GM12878 (cell line): ENCODE results near the gene C11orf58. TPM values are rescaled to one million over a fixed set of nuclear protein-coding genes. Genes with fewer than 3 reads are reported as not detected.

Experiments used
- ATAC-seq: fragments of 200-7000 bp; cut with Tn5 transposase; 3 replicates; pipeline ENCODE4 v1.9.1; 2020; ENCODE audit warnings: mild to moderate bottlenecking, moderate library complexity
- BruUV-seq: library from RNA; stranded (reverse); fragments of 400-500 nt; replicated peaks from 2 replicates; lab custom pipeline; 2021; lab: Mats Ljungman, UMichigan
- CTCF ChIA-PET: fragments of 300-600 bp; sonication (Branson Sonifier 250); formaldehyde crosslinking; extraction: SDS; loops from one replicate; lab custom pipeline; 2021; ENCODE audit warnings: inconsistent platforms; lab: Yijun Ruan, JAX
- POLR2A ChIA-PET: fragments of 350-600 bp; formaldehyde crosslinking; extraction: SDS; loops from one replicate; lab custom pipeline; 2021; ENCODE audit warnings: inconsistent platforms; lab: Charles Lee
- RAD21 ChIA-PET: fragments of 300-600 bp; sonication (Branson Sonifier 250); formaldehyde crosslinking; loops from one replicate; lab custom pipeline; 2023; ENCODE audit warnings: antibody characterized with exemption; ENCODE audit not compliant: unreplicated experiment; lab: Charles Lee
- SMC1A ChIA-PET: fragments of 300-600 bp; sonication (Branson Sonifier 250); formaldehyde crosslinking; loops from one replicate; lab custom pipeline; 2023; ENCODE audit not compliant: unreplicated experiment, uncharacterized antibody; lab: Charles Lee
- DNase-seq: peaks from one replicate; pipeline ENCODE4 v3.0.0-alpha.2; 2011; ENCODE audit warnings: low read depth, low spot score
- FAIRE-seq: peaks from 3 replicates; lab custom pipeline; 2011; peaks lifted over from hg19 to GRCh38; lab: Jason Lieb, UNC
- H2AFZ ChIP-seq: 2 replicates; pipeline ENCODE4 v1.6.0; 2011; ENCODE audit warnings: low read depth, low read length, control low read depth; ENCODE audit not compliant: control insufficient read depth
- H3K27ac ChIP-seq: 2 replicates; pipeline ENCODE4 v1.5.1; 2011; ENCODE audit warnings: control low read depth; ENCODE audit not compliant: control insufficient read depth, insufficient read depth
- H3K27me3 ChIP-seq, 2 experiments: replicated peaks in 1 of 2; 2 replicates each; pipeline versions ENCODE4 v1.6.0 to v1.6.1; 2011; ENCODE audit warnings: low read length in 1 of 2; ENCODE audit not compliant: control insufficient read depth in 2 of 2, insufficient read depth in 2 of 2
- H3K36me3 ChIP-seq, 2 experiments: 2 replicates each; pipeline ENCODE4 v1.5.1; 2011; ENCODE audit warnings: low read length in 1 of 2; ENCODE audit not compliant: control insufficient read depth in 2 of 2, insufficient read depth in 2 of 2
- H3K4me1 ChIP-seq: 2 replicates; pipeline ENCODE4 v1.6.1; 2011; ENCODE audit warnings: mild to moderate bottlenecking, low read length, moderate library complexity, mixed read lengths; ENCODE audit not compliant: control insufficient read depth, insufficient read depth
- H3K4me2 ChIP-seq: 2 replicates; pipeline ENCODE4 v1.6.0; 2011; ENCODE audit warnings: control low read depth; ENCODE audit not compliant: control insufficient read depth, insufficient read depth
- H3K4me3 ChIP-seq: fragments of 200-600 bp; sonication (generic); 2 replicates; pipeline ENCODE4 v1.5.1; 2016
- H3K79me2 ChIP-seq: 2 replicates; pipeline ENCODE4 v1.6.0; 2011; ENCODE audit warnings: low read length; ENCODE audit not compliant: control insufficient read depth, insufficient read depth
- H3K9ac ChIP-seq: 2 replicates; pipeline ENCODE4 v1.8.0; 2011; ENCODE audit warnings: low read length, control low read depth, mixed read lengths; ENCODE audit not compliant: control insufficient read depth, insufficient read depth
- H3K9me3 ChIP-seq: replicated peaks from 3 replicates; pipeline ENCODE4 v1.5.1; 2011; ENCODE audit warnings: mild to moderate bottlenecking, low read length; ENCODE audit not compliant: control insufficient read depth, insufficient read depth
- H4K20me1 ChIP-seq: 2 replicates; pipeline ENCODE4 v1.6.0; 2011; ENCODE audit not compliant: control insufficient read depth, insufficient read depth
- BRCA1 ChIP-seq: IDR thresholded peaks from 2 replicates; pipeline ENCODE4 v1.6.1; 2011; ENCODE audit warnings: low read depth, low read length, improper control_type of control experiment
- CBX5 ChIP-seq: sonication (generic); IDR thresholded peaks from 2 replicates; pipeline ENCODE4 v1.6.1; 2016; ENCODE audit warnings: low read depth, moderate library complexity, mild to moderate bottlenecking, inconsistent platforms
- CHD1 ChIP-seq: IDR thresholded peaks from 2 replicates; pipeline ENCODE4 v1.6.1; 2012; ENCODE audit warnings: low read depth, low read length, improper control_type of control experiment
- CREB1 ChIP-seq: IDR thresholded peaks from 2 replicates; pipeline ENCODE4 v1.6.1; 2012; ENCODE audit warnings: low read depth, mild to moderate bottlenecking, inconsistent platforms
- EED ChIP-seq: sonication (generic); IDR thresholded peaks from 2 replicates; pipeline ENCODE4 v1.6.1; 2016; ENCODE audit warnings: antibody characterized with exemption, low read depth
- FOXK2 ChIP-seq: fragments of 450-650 bp; IDR thresholded peaks from 2 replicates; pipeline ENCODE4 v1.6.1; 2017; ENCODE audit warnings: mild to moderate bottlenecking, moderate library complexity
- GATAD2B ChIP-seq: fragments of 450-650 bp; conservative IDR thresholded peaks from 2 replicates; pipeline ENCODE4 v1.6.1; 2017; ENCODE audit warnings: low read depth, mild to moderate bottlenecking, moderate library complexity
- IKZF1 ChIP-seq: fragments of 450-650 bp; conservative IDR thresholded peaks from 2 replicates; pipeline ENCODE4 v1.6.1; 2017; ENCODE audit warnings: antibody characterized with exemption, mild to moderate bottlenecking
- JUNB ChIP-seq: IDR thresholded peaks from 2 replicates; pipeline ENCODE4 v1.6.1; 2016; ENCODE audit warnings: antibody characterized with exemption, mild to moderate bottlenecking
- MEF2A ChIP-seq: IDR thresholded peaks from 2 replicates; pipeline ENCODE4 v1.6.1; 2011; ENCODE audit warnings: low read depth, mild to moderate bottlenecking, low read length, moderate library complexity; ENCODE audit not compliant: insufficient read depth
- MTA2 ChIP-seq: fragments of 450-650 bp; IDR thresholded peaks from 2 replicates; pipeline ENCODE4 v1.6.1; 2016; ENCODE audit warnings: low read depth, mild to moderate bottlenecking, moderate library complexity
- NFXL1 ChIP-seq: fragments of 450-650 bp; IDR thresholded peaks from 2 replicates; pipeline ENCODE4 v1.6.1; 2017; ENCODE audit warnings: antibody characterized with exemption, mild to moderate bottlenecking, borderline replicate concordance
- ZZZ3 ChIP-seq: IDR thresholded peaks from 2 replicates; pipeline ENCODE4 v1.6.1; 2011; ENCODE audit warnings: low read depth; ENCODE audit not compliant: control insufficient read depth, insufficient read length
- WGBS: methylation state at CpG from one replicate; pipeline ENCODE4 v1.1.6; 2016; ENCODE audit warnings: low lambda C conversion rate; ENCODE audit not compliant: insufficient replicate concordance, insufficient coverage; ENCODE audit errors: missing lambda C conversion rate; 5-methylcytosine and 5-hydroxymethylcytosine counted together
- in situ Hi-C: fragments of 300-500 bp; cut with MboI; formaldehyde crosslinking; loops from 9 replicates; pipeline ENCODE4 v1.14.3; 2018; ENCODE audit warnings: mixed read lengths
- intact Hi-C: fragments of 100-400 bp; cut with micrococcal nuclease; formaldehyde crosslinking; loops from one replicate; pipeline ENCODE4 v1.14.2; 2022; ENCODE audit not compliant: unreplicated experiment
- polyA plus RNA-seq, 11 experiments: library from polyadenylated mRNA; depleted of rRNA in 4 of 11; unstranded in 6 of 11; stranded (reverse) in 5 of 11; fragments of >200 nt; fragmentation: Nextera tagmentation in 4 of 11; fragmentation: Illumina TruSeq in 1 of 11; extraction: Ambion mirVana in 4 of 11; extraction: Trizol in 1 of 11; gene quantifications; 1 replicate in 1 of 11; 2 replicates in 10 of 11; pipeline versions ENCODE4 v1.2.1 to v1.2.3, GENCODE V29; 2011 to 2016; ENCODE audit warnings: inconsistent platforms in 2 of 11, missing spikeins in 2 of 11, low read depth in 1 of 11
- total RNA-seq, 4 experiments: library from RNA; depleted of rRNA in 3 of 4; stranded (reverse); fragments of >200 nt in 3 of 4; fragmentation: Illumina TruSeq in 1 of 4; extraction: Trizol in 1 of 4; gene quantifications; 2 replicates each; pipeline versions ENCODE4 v1.2.1 to v1.2.3, GENCODE V29; 2013 to 2021
- TF ChIP-seq, protein P1 (sequence below): IDR thresholded peaks from 2 replicates; pipeline ENCODE4 v1.6.1; 2011; ENCODE audit warnings: mild to moderate bottlenecking, low read depth, low read length, moderate library complexity; ENCODE audit not compliant: insufficient replicate concordance
- TF ChIP-seq, protein P2 (sequence below): IDR thresholded peaks from 2 replicates; pipeline ENCODE4 v1.6.1; 2012; ENCODE audit warnings: low read depth, low read length, improper control_type of control experiment
- TF ChIP-seq, protein P3 (sequence below): fragments of 450-650 bp; IDR thresholded peaks from 2 replicates; pipeline ENCODE4 v1.6.1; 2016; ENCODE audit warnings: mild to moderate bottlenecking
- TF ChIP-seq, protein P4 (sequence below): fragments of 150-350 bp; IDR thresholded peaks from 2 replicates; pipeline ENCODE4 v1.6.1; 2014; ENCODE audit warnings: mild to moderate bottlenecking, low read depth, low read length

Gene C11orf58
- total and polyA plus RNA-seq, 10 of the 15 experiments (the other 5 are each of a cell fraction or from before 2014, with no cell fraction given) = 98.2 to 379 (median 211) TPM

DNA sequence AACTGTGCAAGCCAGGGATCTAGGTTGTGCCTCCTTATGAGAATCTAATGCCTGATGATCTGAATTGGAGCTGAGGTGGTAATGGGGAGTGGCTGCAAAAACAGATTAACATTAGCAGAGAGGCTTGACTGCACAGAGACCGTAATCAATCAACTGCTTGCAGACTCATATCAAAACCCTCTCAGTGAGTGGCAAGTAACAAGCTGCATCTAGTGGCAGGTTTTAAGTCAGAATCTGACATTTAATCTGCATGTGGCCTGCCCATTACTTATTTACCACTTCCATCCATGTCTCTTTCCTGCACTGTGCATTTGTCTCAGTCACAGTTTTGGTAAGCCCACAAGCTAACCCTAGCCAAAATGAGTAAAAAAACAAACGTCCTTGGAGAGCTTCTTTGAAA is 11.2 kb downstream of the C11orf58 start:
- ChIA-PET POLR2A (interaction anchor here (1.5 to 2.9 kb wide), 2 partner anchors 8 to 10 kb away, joined by 4 to 17 read pairs; partner anchors contain the start of gene C11orf58), CTCF (interaction anchor here (1.1 to 3.4 kb wide), 5 partner anchors 10 to 117 kb away, joined by 3 to 12 read pairs (median 5); no protein-coding TSS in a partner anchor), SMC1A (interaction anchor here (1.8 to 2.0 kb wide), 2 partner anchors 10 to 11 kb away, joined by 6 to 8 read pairs; partner anchors contain the start of gene C11orf58), RAD21 (interaction anchor here (1.1 kb wide), 1 partner anchor 10 kb away, joined by 4 read pairs; the partner anchor contains the start of gene C11orf58)
- ATAC-seq (peak; percentile 74), DNase-seq (no peak), FAIRE-seq (no peak)
- intact Hi-C loops = no loop called here
- WGBS = 5% methylated on average over 2 of the region's 2 CpGs
- BruUV-seq = no TSS peak
- Histone ChIP-seq H3K4me2 (no peak overlapping the region), H3K36me3 (peaks cover 6 to 43% of the 10 kb centered on the region in 2 experiments), H3K79me2 (peaks cover 7% of the 10 kb centered on the region), H3K4me3 (no peak overlapping the region), H2AFZ (no peak overlapping the region), H3K9ac (no peak overlapping the region), H3K4me1 (no peaks in the 10 kb centered on the region), H3K9me3 (no peaks in the 10 kb centered on the region), H3K27ac (no peak overlapping the region), H4K20me1 (no peaks in the 10 kb centered on the region), H3K27me3 (no peaks in the 10 kb centered on the region)
- in situ Hi-C loops = no loop called here
- TF ChIP-seq IKZF1 (no peak), ZZZ3 (no peak), EED (no peak), FOXK2 (no peak), NFXL1 (no peak), MEF2A (no peak), BRCA1 (no peak), GATAD2B (no peak), CREB1 (no peak), JUNB (0 out of 2 replicates have a peak, but pooled peaks have one; percentile 17), CHD1 (no peak), CBX5 (no peak), MTA2 (0 out of 2 replicates have a peak, but pooled peaks have one; percentile 21)
- TF ChIP-seq, protein P1, sequence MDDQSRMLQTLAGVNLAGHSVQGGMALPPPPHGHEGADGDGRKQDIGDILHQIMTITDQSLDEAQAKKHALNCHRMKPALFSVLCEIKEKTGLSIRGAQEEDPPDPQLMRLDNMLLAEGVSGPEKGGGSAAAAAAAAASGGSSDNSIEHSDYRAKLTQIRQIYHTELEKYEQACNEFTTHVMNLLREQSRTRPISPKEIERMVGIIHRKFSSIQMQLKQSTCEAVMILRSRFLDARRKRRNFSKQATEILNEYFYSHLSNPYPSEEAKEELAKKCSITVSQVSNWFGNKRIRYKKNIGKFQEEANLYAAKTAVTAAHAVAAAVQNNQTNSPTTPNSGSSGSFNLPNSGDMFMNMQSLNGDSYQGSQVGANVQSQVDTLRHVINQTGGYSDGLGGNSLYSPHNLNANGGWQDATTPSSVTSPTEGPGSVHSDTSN = peak; percentile 60
- TF ChIP-seq, protein P2, sequence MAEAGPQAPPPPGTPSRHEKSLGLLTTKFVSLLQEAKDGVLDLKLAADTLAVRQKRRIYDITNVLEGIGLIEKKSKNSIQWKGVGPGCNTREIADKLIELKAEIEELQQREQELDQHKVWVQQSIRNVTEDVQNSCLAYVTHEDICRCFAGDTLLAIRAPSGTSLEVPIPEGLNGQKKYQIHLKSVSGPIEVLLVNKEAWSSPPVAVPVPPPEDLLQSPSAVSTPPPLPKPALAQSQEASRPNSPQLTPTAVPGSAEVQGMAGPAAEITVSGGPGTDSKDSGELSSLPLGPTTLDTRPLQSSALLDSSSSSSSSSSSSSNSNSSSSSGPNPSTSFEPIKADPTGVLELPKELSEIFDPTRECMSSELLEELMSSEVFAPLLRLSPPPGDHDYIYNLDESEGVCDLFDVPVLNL = no peak
- TF ChIP-seq, protein P3, sequence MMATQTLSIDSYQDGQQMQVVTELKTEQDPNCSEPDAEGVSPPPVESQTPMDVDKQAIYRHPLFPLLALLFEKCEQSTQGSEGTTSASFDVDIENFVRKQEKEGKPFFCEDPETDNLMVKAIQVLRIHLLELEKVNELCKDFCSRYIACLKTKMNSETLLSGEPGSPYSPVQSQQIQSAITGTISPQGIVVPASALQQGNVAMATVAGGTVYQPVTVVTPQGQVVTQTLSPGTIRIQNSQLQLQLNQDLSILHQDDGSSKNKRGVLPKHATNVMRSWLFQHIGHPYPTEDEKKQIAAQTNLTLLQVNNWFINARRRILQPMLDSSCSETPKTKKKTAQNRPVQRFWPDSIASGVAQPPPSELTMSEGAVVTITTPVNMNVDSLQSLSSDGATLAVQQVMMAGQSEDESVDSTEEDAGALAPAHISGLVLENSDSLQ = peak; percentile 84
- TF ChIP-seq, protein P4, sequence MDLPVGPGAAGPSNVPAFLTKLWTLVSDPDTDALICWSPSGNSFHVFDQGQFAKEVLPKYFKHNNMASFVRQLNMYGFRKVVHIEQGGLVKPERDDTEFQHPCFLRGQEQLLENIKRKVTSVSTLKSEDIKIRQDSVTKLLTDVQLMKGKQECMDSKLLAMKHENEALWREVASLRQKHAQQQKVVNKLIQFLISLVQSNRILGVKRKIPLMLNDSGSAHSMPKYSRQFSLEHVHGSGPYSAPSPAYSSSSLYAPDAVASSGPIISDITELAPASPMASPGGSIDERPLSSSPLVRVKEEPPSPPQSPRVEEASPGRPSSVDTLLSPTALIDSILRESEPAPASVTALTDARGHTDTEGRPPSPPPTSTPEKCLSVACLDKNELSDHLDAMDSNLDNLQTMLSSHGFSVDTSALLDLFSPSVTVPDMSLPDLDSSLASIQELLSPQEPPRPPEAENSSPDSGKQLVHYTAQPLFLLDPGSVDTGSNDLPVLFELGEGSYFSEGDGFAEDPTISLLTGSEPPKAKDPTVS = no peak
